Caco-2 (cell line): ENCODE measurements around the gene PUS7. TPM values are rescaled to one million over a fixed set of nuclear protein-coding genes. Genes with fewer than 3 reads are reported as not detected.
"Not testable (repeated sequence)": the region's sequence is repeated elsewhere in the genome, so short reads cannot be mapped to it uniquely, and the experiment has no call there.

ENCODE experiments used
- BruUV-seq: library from RNA; stranded (reverse); fragments of 400-500 nt; replicated peaks from 2 replicates; lab custom pipeline; 2021; lab: Mats Ljungman, UMichigan
- CTCF ChIA-PET: fragments of 300-600 bp; sonication (Branson Sonifier 250); formaldehyde crosslinking; loops from one replicate; lab custom pipeline; 2022; ENCODE audit warnings: antibody characterized with exemption; lab: Charles Lee
- POLR2A ChIA-PET: fragments of 300-600 bp; sonication (Branson Sonifier 250); formaldehyde crosslinking; loops from one replicate; lab custom pipeline; 2022; ENCODE audit warnings: antibody characterized with exemption; lab: Charles Lee
- DNase-seq, 2 experiments: peaks; one replicate each; pipeline versions ENCODE4 v3.0.0 to v3.0.0-alpha.2; 2020 to 2022
- H3K27me3 ChIP-seq: replicated peaks from 2 replicates; pipeline ENCODE4 v1.6.0; 2011; ENCODE audit warnings: low read length; ENCODE audit not compliant: control insufficient read depth, insufficient read depth
- H3K36me3 ChIP-seq: 2 replicates; pipeline ENCODE4 v1.5.1; 2011; ENCODE audit warnings: low read length; ENCODE audit not compliant: control insufficient read depth, insufficient read depth
- H3K4me1 ChIP-seq: fragments of 250-450 bp; sonication (Bioruptor Pico); 2 replicates; pipeline ENCODE4 v1.5.1; 2020; ENCODE audit warnings: mild to moderate bottlenecking
- H3K4me3 ChIP-seq: 2 replicates; pipeline ENCODE4 v1.5.1; 2011; ENCODE audit warnings: low read depth, mild to moderate bottlenecking, control low read depth, low read length
- H3K9me3 ChIP-seq: fragments of 250-450 bp; sonication (Bioruptor Pico); 2 replicates; pipeline ENCODE4 v1.5.1; 2020; ENCODE audit warnings: mild to moderate bottlenecking, moderate library complexity
- H3K27ac Mint-ChIP-seq: one replicate; pipeline ENCODE4 v1.8.0; 2022; ENCODE audit warnings: mixed read lengths; ENCODE audit not compliant: unreplicated experiment
- H3K27me3 Mint-ChIP-seq: one replicate; pipeline ENCODE4 v1.8.0; 2022; ENCODE audit warnings: mixed read lengths; ENCODE audit not compliant: insufficient read depth, unreplicated experiment
- H3K36me3 Mint-ChIP-seq: one replicate; pipeline ENCODE4 v1.8.0; 2022; ENCODE audit warnings: mild to moderate bottlenecking, mixed read lengths; ENCODE audit not compliant: insufficient read depth, unreplicated experiment
- H3K4me1 Mint-ChIP-seq: one replicate; pipeline ENCODE4 v1.8.0; 2022; ENCODE audit warnings: low read depth, mixed read lengths; ENCODE audit not compliant: unreplicated experiment
- H3K4me3 Mint-ChIP-seq: one replicate; pipeline ENCODE4 v1.8.0; 2022; ENCODE audit warnings: mild to moderate bottlenecking, moderate library complexity, mixed read lengths; ENCODE audit not compliant: unreplicated experiment
- H3K9me3 Mint-ChIP-seq: one replicate; pipeline ENCODE4 v1.8.0; 2022; ENCODE audit warnings: mixed read lengths; ENCODE audit not compliant: unreplicated experiment
- CTCF ChIP-seq, 2 experiments: fragments of 200-600 bp in 1 of 2; IDR thresholded peaks; 1 replicate in 1 of 2; 2 replicates in 1 of 2; pipeline versions ENCODE4 v1.5.1 to v1.8.0; 2011 to 2022; ENCODE audit warnings: antibody characterized with exemption in 1 of 2, control low read depth in 1 of 2, inconsistent platforms in 1 of 2, low read depth in 1 of 2, low read length in 1 of 2, mild to moderate bottlenecking in 1 of 2, moderate library complexity in 1 of 2; ENCODE audit not compliant: insufficient read depth in 1 of 2, severe bottlenecking in 1 of 2, unreplicated experiment in 1 of 2
- intact Hi-C: fragments of 100-400 bp; cut with micrococcal nuclease; formaldehyde crosslinking; loops from one replicate; pipeline ENCODE4 v1.10.0; 2022; ENCODE audit not compliant: unreplicated experiment
- total RNA-seq: library from RNA; stranded (reverse); gene quantifications from 2 replicates; pipeline ENCODE4 v1.2.3, GENCODE V29; 2022

Gene PUS7
- total RNA-seq, 1 experiment from 2014 or later = 36.3 TPM

- TF ChIP-seq CTCF (IDR thresholded peaks at IDR 0.05; ENCODE audit: insufficient read depth in 1 of 2, low read depth in 1 of 2, low read length in 1 of 2, severe bottlenecking in 1 of 2, unreplicated experiment in 1 of 2) = no peak
- Mint-ChIP-seq H3K4me1 (no peaks in the 10 kb centered on the region), H3K27me3 (no peaks in the 10 kb centered on the region), H3K4me3 (no peak overlapping the region), H3K36me3 (no peaks in the 10 kb centered on the region), H3K27ac (no peak overlapping the region), H3K9me3 (no peaks in the 10 kb centered on the region)
- POLR2A ChIA-PET = no interaction called here
- H3K36me3 ChIP-seq = no peaks in the 10 kb centered on the region
- no peaks in the 10 kb centered on the region for H3K4me1 ChIP-seq
- CTCF ChIA-PET = no interaction called here
- DNase-seq = no peak
- H3K9me3 ChIP-seq = no peaks in the 10 kb centered on the region
- BruUV-seq = no TSS peak
- no peaks in the 10 kb centered on the region for H3K27me3 ChIP-seq
- intact Hi-C loops = no loop called here
- H3K4me3 ChIP-seq = no peak overlapping the region
These were observed 73.9 kb downstream of the PUS7 start for GRCh38 chr7:105448181-105448580.

- H3K4me1 Mint-ChIP-seq = no peaks in the 10 kb centered on the region
- H3K4me3 Mint-ChIP-seq = no peak overlapping the region
- Histone ChIP-seq H3K27me3 (no peaks in the 10 kb centered on the region), H3K36me3 (no peaks in the 10 kb centered on the region), H3K4me1 (no peaks in the 10 kb centered on the region), H3K9me3 (no peaks in the 10 kb centered on the region), H3K4me3 (no peak overlapping the region)
- no peak for DNase-seq
- ChIA-PET POLR2A (no interaction called here), CTCF (no interaction called here)
- intact Hi-C loops = no loop called here
- no peak for TF ChIP-seq CTCF (IDR thresholded peaks at IDR 0.05; ENCODE audit: insufficient read depth in 1 of 2, low read depth in 1 of 2, low read length in 1 of 2, severe bottlenecking in 1 of 2, unreplicated experiment in 1 of 2)
- no TSS peak for BruUV-seq
- H3K9me3 Mint-ChIP-seq = no peaks in the 10 kb centered on the region
- no peaks in the 10 kb centered on the region for H3K36me3 Mint-ChIP-seq
- no peak overlapping the region for H3K27ac Mint-ChIP-seq
- no peaks in the 10 kb centered on the region for H3K27me3 Mint-ChIP-seq
These were observed 77.6 kb downstream of the PUS7 start for GRCh38 chr7:105444342-105444987.

GRCh38 chr7:105442214-105442613 lies 79.9 kb downstream of the PUS7 start:
- POLR2A ChIA-PET, CTCF ChIA-PET, BruUV-seq, H3K27me3 Mint-ChIP-seq, intact Hi-C loops, DNase-seq, H3K4me3 ChIP-seq, H3K4me3 Mint-ChIP-seq, H3K9me3 ChIP-seq, H3K4me1 ChIP-seq, H3K9me3 Mint-ChIP-seq, H3K36me3 Mint-ChIP-seq, H3K36me3 ChIP-seq, H3K4me1 Mint-ChIP-seq, H3K27me3 ChIP-seq, H3K27ac Mint-ChIP-seq: not testable (repeated sequence)
